Stimulated activated CD8-positive, alpha-beta memory T cell treated with anti-CD3 and anti-CD28 coated beads, Interleukin-12 subunit alpha, Interleukin-12 subunit beta, amount 100 ng/mL, for 24 hours (primary cell): Measurements from ENCODE around the gene HCFC1R1.
"Not testable (repeated sequence)": the region's sequence is repeated elsewhere in the genome, so short reads cannot be mapped to it uniquely, and the experiment has no call there.

Experiments used
- DNase-seq: peaks from one replicate; pipeline ENCODE4 v3.0.0-alpha.2; 2020; ENCODE audit errors: extremely low read depth

The HCFC1R1 gene, protein sequence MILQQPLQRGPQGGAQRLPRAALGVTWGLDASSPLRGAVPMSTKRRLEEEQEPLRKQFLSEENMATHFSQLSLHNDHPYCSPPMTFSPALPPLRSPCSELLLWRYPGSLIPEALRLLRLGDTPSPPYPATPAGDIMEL

DNA sequence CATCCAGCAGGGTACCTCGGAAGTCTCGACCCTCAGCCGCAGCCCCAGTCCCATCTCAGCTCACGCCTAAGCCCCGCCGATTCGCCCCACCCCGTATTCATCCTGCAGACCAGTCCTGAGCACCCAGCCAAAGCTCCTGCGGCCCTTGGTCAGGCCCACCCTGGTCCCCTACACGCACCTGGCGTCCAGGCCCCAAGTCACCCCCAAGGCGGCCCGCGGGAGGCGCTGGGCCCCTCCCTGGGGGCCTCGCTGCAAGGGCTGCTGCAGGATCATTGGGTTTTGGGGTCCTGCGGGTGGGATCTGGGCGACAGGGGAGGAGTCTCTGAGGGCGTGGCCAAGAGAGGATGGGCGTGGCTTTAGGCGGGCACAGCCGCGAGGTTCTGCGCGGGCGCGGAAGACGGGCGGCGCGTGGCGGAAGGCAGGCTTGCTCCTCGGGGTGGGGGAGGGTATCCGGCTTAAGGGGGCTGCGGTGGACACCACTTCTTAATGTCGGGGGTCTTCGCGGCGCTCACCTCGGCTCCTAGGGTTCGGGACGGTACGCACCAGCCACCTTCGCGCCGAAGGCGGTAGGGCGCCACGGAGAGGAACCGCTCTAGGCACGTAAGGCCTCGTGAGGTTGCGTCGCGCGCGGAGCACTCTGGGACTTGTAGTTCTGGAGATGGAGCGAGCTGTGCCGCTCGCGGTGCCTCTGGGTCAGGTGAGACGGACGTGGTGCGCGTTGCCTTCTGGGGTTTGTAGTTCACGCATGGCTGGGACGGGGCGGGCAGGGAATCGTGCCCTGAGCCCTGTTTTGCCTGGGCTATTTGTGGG, at the start of gene HCFC1R1, which contains the start of gene THOC6:
HCFC1R1 (minus strand) TSS at position 274 of the 810 bp plus-strand sequence; CDS start at position 273, 1 bp downstream.
THOC6 (plus strand) TSS at position 367 of the 810 bp plus-strand sequence; CDS start at position 659, 292 bp downstream.
- DNase-seq = peak; percentile 85

DNA sequence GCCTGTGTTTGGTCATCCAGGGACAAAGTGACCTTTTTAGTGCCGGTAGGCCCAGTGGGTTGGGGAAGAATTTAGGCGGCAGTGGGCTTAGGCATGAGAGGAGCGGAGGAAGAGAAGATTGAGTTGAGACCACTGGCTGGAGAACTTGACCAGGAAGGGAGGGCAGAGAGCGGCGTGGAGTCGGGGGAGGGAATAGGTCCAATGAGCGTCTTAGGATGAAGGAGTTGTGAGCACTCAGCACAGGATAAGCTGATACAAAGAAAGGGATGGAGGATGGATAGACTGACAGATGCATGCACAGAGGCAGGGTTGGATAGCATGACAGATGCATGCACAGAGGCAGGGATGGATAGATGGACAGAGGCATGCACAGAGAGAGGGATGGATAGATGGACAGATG, 49.7 kb upstream of the HCFC1R1 start:
- no peak for DNase-seq

DNA sequence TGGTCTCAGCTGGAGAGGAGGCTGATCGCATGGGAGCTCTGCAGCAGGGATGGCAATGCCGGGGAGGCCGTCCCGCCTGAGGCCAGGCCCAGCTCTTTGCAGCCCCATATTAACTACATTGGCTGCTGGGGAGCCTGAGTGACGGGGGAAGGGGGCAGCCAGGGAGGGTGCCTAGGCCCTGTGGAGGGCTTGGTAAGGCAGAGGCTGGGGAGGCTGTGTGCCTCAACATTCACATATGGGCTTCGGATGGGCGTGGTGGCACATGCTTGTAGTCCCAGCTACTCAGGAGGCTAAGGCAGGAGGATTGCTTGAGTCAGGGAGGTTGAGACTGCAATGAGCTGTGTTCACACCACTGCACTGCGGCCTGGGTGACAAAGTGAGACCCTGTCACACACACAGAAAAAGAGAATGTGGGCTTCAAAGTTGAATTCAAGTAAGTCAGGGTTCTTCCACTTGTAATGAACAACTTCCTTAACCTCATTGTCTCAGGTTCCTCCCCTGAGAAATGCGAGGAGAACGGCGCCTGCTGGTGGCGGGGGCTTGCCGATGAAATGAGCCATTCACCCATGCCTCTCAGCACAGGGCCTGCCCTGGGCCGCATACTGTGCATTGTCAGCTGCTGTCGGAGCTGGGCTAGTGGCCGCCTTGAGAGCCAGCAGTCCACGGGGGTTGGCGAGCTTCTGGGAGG, 49.0 kb upstream of the HCFC1R1 start:
- DNase-seq = not testable (repeated sequence)

DNA sequence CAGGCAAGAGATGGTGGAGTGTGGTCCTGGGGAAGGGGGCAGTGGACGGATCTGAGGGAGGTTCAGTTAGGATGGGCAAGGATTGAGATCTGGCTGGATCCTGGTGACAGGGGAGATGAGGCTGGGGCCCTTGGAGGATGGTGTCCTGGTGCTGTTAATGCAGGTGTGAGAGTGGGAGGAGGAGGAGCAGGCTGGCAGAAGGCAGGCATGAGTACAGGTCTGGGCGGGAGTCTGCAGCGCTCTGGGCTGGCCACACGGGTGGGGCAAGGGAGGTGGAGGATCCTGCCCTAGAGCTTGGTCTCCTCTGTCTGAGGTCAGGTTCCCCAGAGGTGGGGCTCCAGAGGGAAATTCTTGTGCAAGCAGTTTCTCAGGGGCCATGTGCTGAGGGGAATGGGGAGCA, 48.4 kb upstream of the HCFC1R1 start:
- not testable (repeated sequence) for DNase-seq

DNA sequence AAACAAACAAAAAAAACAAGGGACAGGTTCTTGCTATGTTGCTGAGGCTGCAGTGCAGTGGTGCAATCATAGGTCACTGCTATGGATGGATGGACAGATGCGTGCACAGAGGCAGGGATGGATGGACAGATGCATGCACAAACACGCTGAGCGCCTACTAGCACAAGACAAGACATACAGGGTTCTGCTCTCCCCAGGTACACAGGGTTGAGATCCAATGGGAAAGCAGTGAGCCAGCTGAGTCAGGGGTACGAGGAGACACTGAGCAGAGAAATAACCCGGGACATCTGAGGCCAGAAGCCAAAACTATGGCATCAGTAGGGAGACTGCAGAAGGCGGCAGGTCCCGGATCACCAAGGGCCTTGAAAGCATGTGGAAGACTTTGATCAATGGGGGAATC, 47.9 kb upstream of the HCFC1R1 start:
- DNase-seq = no peak

DNA sequence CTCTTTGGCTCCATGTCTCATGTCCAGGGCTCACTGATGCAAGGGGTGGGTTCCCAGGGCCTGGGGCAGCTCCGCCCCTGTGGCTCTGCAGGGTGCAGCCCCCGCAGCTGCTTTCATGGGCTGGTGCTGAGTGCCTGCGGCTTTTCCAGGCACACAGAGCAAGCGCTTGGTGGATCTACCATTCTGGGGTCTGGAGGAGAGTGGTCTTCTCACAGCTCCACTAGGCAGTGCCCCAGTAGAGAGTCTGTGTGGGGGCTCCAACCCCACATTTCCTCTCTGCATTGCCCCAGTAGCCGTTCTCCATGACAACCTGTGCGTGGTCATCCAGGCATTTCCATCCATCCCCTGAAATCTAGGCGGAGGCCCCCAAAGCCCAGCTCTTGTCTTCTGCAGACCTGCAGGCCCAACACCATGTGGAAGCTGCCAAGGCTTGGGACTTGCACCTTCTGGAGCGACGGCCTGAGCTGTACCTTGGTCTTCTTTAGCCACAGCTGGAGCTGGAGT, 46.9 kb upstream of the HCFC1R1 start:
- DNase-seq = no peak

DNA sequence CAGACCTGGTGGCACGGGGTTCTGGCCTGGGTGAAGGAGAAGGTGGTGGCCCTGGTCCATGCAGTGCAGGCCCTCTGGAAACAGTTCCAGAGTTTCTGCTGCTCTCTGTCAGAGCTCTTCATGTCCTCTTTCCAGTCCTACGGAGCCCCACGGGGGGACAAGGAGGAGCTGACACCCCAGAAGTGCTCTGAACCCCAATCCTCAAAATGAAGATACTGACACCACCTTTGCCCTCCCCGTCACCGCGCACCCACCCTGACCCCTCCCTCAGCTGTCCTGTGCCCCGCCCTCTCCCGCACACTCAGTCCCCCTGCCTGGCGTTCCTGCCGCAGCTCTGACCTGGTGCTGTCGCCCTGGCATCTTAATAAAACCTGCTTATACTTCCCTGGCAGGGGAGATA, 45.4 kb upstream of the HCFC1R1 start:
- DNase-seq = not testable (repeated sequence)

DNA sequence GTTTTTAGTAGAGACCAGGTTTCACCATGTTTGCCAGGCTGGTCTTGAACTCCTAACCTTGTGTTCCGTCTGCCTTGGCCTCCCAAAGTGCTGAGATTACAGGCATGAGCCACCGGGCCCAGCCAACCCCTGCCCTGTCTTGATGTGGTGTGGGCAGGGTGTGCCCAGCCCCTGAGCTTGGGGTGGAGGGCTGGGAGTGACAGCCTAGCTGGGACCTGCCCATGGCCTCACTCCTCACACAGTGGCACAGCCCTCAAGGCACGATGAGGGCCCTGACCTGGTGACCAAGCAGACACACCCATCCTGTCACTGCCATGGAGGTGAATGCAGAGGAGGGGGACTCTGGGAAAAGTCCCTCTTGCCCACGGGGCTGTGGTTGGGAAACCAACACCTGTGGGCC, 44.7 kb upstream of the HCFC1R1 start:
- no peak for DNase-seq

DNA sequence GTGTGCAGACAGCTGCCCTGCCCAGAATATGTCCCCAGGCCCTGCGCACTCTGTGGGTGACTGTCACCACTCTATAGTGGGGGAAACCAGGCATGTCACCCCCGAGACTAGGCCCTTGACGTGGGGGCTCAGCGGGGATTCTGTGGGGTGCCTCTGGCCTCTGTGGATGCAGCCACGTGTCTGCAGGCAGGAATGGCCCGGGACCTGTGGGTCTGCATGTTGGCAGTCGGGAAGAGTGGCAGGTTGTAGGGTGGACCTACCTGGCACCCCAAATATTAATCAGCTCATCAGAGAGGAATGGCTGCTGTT, 42.7 kb upstream of the HCFC1R1 start:
- no peak for DNase-seq

DNA sequence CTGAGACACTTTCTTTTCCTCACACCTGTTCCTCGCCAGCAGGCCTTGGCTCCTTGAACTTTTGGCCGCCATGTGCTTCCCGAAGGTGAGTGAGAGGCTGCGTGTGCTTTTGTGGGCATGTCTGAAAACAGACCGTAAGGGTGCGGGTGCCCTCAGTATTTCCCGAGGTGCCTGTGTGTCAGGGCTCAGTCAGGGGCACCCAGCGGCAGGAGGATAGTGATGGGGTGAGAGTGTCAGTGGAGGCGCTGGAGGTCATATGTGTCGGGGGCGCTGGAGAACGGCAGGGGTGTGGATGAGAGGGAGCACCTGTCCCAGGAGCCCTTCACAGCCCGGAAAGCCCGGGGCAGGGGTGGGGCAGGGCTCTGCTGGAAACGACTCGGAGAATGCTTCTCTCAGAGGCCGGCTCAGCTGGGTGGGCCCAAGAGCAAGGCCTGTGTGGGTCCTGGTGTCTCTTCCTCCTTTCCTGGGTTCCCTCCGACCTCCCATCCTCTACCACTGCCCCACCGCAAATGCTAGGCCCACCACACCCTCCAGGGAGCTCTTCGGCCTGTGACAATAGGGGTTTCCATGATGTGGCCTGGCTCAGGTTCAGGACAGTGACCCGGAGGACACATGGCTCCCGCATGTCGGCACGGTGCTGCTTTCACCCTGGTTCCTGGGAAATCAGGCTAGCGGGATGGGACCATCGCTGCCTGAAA, 42.1 kb upstream of the HCFC1R1 start:
- DNase-seq = no peak

DNA sequence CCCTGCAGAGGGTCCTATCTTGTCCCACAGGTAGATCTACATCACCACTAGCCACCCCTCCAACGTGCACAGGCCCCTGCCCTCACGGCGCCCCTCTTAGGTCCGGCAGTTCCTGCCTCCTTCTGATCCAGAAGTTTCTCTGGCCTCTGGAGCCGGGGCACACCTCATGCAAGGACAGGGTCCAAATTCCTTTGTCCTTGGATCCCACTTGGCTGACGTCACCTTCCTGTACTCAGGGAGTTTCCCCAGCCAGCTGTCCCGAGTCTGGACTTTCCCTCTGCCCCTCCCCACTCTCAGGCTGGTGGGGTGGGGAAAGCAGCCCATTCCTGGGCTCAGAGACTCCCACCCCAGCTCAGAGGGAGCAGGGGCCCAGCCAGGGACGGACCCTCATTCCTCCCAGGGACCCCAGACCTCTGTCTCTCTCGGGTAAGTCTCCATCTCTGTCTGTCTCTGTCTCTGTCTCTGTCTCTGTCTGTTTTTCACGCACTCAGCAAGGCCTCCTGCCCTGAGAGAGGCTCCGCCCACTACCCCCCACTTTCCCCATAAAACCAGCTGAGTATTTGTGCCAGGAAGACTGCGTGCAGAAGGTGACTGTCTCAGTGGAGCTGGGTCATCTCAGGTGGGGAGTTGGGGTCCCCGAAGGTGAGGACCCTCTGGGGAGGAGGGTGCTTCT, 41.5 kb upstream of the HCFC1R1 start, which contains the start of gene IL32:
IL32 (plus strand) TSS at position 572 of the 673 bp plus-strand sequence. CDS start 172 bp downstream, outside the sequence.
- no peak for DNase-seq

DNA sequence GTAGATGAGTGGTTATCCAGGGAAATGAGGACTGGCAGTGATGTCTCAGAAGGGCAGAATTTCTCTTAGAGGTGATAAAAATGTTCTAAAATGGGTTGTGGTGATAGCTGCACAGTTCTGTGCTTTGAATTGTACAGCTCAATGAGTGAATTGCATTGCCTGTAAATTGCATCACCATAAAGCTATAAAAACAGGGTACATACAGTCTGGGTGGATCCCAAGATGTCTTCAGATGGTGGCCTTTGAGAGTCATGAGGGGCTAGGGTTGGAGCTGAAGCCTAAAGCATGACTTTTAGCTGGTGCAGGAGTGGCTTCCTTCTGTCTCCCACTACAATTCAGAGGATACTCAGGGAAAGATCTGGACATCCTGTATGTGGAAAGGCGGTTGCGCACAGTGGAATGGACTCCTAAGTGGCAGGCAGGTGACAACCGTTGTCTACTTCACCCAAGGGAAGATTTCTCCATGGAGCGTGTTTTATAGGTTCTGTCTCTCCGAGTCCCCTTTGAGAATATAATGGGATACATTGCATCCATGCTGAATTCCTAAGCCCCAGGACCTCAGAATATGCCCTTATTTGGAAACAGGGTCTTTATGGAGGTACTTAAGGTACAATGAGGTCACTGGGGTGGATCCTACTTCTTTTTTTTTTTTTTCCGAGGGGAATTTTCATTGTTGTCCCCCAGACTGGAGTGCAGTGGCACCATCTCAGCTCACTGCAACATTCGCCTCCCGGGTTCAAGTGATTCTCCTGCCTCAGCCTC, 40.1 kb upstream of the HCFC1R1 start:
- DNase-seq = no peak

DNA sequence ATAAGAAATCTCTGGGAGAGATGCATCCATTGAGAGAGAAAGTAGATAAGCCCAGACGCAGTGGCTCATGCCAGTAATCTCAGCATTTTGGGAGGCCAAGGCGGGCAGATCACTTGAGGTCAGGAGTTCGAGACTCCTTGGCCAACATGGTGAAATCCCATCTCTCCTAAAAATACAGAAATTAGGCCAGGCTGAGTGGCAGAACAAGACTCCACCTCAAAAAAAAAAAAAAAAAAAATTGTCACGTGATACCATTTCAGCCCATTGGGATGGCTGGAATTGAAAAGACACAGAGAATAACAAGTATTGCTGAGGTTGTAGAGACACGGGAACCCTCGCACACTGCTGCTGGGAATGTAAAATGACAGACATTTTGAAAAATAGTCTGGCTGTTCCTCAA, 38.8 kb upstream of the HCFC1R1 start:
- DNase-seq = no peak

DNA sequence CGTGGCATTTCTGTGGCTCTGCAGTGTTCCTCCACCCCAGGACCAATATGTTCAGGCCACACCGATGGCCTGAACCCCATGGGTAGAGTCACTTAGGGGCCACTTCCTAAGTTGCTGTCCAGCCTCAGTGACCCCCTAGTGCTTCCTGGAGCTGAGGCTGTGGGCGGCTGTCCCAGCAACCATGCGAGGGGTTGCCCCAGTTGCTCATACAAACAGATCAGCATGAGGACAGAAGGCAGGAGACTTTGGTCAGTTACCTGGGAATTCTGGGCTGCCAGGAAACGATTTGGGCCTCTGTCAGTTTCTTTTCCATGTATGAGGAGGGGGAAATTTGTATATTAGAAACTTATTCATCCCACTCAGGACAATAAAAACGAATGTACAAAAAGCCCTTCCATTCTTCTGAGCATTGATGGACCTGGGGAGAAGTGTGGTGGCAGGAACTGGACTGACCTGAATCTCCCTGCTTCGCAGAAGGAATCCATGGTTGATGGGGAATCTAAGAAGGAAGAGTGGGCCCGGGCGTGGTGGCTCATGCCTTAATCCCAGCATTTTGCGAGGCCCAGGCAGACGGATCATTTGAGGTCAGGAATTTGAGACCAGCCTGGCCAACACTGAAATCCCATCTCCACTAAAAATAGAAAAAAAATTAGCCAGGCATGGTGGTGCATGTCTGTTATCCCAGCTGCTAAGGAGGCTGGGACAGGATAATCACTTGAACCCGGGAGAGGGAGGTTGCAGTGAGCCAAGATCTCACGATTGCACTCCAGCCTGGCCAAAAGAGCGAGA, 36.8 kb upstream of the HCFC1R1 start:
- no peak for DNase-seq

DNA sequence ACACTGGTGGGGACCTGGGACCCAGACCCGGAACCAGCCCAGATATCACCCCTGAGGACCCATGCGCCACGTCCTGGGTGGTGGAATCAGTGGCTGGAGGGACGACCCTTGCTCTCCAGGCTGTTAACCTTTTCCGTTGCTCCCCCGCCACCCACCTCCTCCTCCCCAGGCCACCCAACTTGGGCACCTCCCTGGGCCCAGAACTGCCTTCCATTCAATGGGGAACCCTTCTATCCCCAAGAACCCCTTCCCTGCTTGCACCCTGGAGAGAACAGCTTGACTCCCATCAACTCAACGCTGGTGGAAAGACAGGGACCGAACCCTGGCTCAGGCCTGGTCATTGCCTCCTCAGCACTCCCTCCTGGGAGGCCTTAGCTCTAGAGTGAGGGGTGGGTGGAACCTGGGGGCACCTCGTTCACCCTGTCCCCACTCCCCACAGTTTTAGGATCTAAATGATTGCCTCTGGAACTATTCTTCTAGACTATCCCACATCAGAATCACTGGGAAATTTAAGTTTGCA, 36.0 kb upstream of the HCFC1R1 start:
- no peak for DNase-seq

DNA sequence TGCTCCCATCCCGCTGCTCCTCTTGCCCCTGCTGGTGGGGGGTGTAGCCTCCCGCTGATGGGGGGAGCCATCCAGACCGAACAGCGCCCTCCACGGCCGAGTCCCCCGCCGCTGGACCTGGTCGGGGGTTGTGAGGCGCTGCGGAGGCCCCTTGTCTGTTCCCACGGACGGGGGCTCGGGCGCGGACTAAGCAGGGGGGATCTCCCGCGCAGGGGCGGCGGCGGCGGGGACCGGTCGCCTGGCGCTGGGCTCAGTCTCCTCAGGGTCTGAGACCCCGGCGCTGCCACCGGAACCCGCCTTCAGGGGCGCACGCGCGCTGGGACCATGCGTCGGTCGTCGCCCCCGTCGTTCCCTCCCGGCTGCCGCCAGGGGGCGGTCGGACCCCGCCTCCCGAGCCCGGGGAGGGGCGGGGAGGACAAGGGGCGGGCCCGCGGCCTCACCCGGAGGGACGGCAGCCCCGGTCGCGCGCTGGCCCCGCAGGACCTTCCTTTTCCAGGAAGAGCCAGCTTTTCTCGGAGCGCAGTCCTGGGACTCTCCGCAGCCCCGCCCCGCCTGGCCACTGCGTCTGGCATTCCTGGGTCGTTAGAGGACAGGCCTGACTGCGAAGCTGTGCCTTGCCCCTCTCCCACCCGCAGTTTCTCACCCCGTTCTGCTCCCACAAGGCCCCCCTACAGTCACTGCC, 35.4 kb upstream of the HCFC1R1 start:
- DNase-seq = peak; percentile 65

DNA sequence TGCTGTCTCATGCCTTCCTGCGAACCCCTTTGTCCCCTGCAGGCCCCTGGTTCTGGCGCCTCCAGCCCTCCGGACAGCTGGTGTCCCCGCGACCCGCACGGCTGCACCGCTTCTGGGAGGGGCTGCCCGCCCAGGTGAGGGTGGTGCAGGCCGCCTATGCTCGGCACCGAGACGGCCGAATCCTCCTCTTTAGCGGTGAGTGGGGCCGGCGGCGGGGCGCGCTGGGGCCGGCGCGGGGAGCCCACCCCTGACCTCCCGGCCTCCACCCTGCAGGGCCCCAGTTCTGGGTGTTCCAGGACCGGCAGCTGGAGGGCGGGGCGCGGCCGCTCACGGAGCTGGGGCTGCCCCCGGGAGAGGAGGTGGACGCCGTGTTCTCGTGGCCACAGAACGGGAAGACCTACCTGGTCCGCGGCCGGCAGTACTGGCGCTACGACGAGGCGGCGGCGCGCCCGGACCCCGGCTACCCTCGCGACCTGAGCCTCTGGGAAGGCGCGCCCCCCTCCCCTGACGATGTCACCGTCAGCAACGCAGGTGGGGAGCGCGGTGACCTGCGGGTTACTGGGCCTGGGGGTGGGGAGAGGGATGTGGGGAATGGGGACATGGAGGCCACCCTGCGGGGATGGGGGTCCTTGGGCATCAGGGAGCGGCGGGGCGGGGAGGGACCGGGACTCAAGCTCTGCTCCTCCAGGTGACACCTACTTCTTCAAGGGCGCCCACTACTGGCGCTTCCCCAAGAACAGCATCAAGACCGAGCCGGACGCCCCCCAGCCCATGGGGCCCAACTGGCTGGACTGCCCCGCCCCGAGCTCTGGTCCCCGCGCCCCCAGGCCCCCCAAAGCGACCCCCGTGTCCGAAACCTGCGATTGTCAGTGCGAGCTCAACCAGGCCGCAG, 34.6 kb upstream of the HCFC1R1 start:
- DNase-seq = no peak
